ENCODE measurements around the gene CPD. TPM values are rescaled to one million over a fixed set of nuclear protein-coding genes. Genes with fewer than 3 reads are reported as not detected.

Gene CPD
- total RNA-seq, 1 donor from 2014 or later: 124 TPM

DNA sequence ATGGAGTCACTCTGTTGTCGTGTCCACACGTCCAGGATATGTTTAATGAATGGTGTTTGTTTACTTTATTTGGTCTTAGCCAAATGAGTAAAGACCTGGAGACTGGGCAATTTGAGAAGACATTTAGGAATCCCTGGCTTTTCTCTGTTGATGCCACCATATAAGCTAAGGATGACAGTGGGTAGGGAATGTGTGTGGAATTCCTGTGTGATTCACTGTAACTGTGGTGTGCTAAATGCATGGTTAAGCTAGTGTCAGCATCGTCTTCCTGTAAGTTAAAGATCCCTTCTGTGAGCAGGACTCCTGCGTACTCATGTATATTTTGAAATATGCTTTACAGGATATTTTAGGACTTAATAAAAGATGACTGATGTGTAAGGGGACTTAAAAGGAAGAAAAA lies 124.8 kb downstream of the CPD start:
- no peaks in the 10 kb centered on the region for H3K9me3 Mint-ChIP-seq (ENCODE audit: low read depth)
- DNase-seq (ENCODE audit: low spot score, unreplicated experiment): no peak
- TF ChIP-seq, protein P1, sequence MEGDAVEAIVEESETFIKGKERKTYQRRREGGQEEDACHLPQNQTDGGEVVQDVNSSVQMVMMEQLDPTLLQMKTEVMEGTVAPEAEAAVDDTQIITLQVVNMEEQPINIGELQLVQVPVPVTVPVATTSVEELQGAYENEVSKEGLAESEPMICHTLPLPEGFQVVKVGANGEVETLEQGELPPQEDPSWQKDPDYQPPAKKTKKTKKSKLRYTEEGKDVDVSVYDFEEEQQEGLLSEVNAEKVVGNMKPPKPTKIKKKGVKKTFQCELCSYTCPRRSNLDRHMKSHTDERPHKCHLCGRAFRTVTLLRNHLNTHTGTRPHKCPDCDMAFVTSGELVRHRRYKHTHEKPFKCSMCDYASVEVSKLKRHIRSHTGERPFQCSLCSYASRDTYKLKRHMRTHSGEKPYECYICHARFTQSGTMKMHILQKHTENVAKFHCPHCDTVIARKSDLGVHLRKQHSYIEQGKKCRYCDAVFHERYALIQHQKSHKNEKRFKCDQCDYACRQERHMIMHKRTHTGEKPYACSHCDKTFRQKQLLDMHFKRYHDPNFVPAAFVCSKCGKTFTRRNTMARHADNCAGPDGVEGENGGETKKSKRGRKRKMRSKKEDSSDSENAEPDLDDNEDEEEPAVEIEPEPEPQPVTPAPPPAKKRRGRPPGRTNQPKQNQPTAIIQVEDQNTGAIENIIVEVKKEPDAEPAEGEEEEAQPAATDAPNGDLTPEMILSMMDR (IDR thresholded peaks at IDR 0.05; ENCODE audit: unreplicated experiment): no peak
- H3K4me1 Mint-ChIP-seq (ENCODE audit: low read depth): peaks cover 5% of the 10 kb centered on the region
- no peak overlapping the region for H3K27ac Mint-ChIP-seq
- peaks cover 35% of the 10 kb centered on the region for H3K36me3 Mint-ChIP-seq (ENCODE audit: insufficient read depth)
- no peaks in the 10 kb centered on the region for H3K27me3 Mint-ChIP-seq
- no peak overlapping the region for H3K4me3 Mint-ChIP-seq (ENCODE audit: low read depth)

DNA sequence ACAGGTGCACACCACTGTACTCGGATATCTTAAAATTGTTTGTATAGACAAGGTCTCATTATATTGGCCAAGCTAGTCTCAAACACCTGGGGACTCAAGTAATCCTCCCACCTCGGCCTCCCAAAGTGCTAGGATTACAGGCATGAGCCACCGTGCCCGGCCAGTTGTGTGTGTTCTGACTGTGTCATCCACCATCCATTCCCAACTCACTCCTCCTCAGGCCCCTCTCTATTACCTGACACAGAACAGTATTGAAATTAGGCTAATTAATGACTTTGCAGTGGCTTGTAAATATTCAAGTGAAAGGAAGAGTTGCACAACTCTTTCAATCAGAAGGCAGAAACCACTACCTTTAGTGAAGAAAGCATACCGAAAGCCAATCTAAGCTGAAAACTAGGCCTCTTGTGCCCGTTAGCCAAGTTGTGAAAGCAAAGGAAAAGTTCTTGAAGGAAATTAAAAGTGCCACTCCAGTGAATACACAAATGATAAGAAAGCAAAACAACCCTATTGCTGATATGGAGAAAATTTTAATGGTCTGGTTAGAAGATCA lies 127.2 kb downstream of the CPD start:
- TF ChIP-seq, protein P1 (IDR thresholded peaks at IDR 0.05; ENCODE audit: unreplicated experiment): no peak
- peak overlapping the region; percentile 60 for H3K27ac Mint-ChIP-seq
- H3K4me3 Mint-ChIP-seq (ENCODE audit: low read depth): no peak overlapping the region
- H3K9me3 Mint-ChIP-seq (ENCODE audit: low read depth): no peaks in the 10 kb centered on the region
- H3K27me3 Mint-ChIP-seq: no peaks in the 10 kb centered on the region
- peaks cover 5% of the 10 kb centered on the region for H3K4me1 Mint-ChIP-seq (ENCODE audit: low read depth)
- no peak for DNase-seq (ENCODE audit: low spot score, unreplicated experiment)
- peaks cover 23% of the 10 kb centered on the region for H3K36me3 Mint-ChIP-seq (ENCODE audit: insufficient read depth)

DNA sequence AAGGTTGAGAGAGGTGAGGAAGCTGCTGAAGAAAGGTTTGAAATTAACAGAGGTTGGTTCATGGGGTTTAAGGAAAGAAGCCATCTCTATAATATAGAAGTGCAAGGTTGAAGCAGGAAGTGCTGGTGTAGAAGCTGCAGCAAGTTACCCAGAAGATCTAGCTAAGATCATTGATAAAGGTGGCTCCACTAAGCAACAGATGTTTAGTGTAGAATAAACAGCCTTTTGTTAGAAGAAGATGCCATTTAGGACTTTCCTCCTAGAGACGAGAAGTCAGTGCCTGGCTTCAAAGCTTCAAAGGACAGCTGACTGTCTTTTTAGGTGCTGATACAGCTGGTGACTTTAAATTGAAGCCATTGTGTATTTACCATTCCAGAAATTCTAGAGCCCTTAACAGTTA lies 127.8 kb downstream of the CPD start:
- H3K4me1 Mint-ChIP-seq (ENCODE audit: low read depth): peaks cover 5% of the 10 kb centered on the region
- no peaks in the 10 kb centered on the region for H3K27me3 Mint-ChIP-seq
- H3K36me3 Mint-ChIP-seq (ENCODE audit: insufficient read depth): peaks cover 19% of the 10 kb centered on the region
- TF ChIP-seq, protein P1 (IDR thresholded peaks at IDR 0.05; ENCODE audit: unreplicated experiment): no peak
- H3K27ac Mint-ChIP-seq: no peak overlapping the region
- H3K4me3 Mint-ChIP-seq (ENCODE audit: low read depth): no peak overlapping the region
- DNase-seq (ENCODE audit: low spot score, unreplicated experiment): no peak
- H3K9me3 Mint-ChIP-seq (ENCODE audit: low read depth): no peaks in the 10 kb centered on the region

DNA sequence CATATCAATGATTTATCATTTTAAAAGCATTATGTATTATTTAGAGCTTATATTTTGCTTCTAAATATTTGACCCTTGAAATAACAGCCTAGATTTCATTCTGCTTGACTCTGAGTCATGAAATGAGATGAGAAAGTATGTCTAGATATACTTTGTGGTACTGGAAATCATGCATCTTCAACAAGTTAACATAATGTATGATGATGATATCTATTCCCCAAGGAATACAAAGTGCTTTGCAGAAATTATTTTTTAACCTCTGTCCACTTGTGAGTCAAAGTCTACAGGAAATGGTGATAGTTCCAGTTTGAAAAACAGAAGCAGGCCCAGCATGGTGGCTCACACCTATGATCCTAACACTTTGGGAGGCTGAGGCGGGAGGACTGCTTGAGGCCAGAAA lies 134.6 kb downstream of the CPD start:
- H3K4me3 Mint-ChIP-seq (ENCODE audit: low read depth): no peak overlapping the region
- TF ChIP-seq, protein P1 (IDR thresholded peaks at IDR 0.05; ENCODE audit: unreplicated experiment): no peak
- H3K9me3 Mint-ChIP-seq (ENCODE audit: low read depth): no peaks in the 10 kb centered on the region
- H3K27me3 Mint-ChIP-seq: no peaks in the 10 kb centered on the region
- no peaks in the 10 kb centered on the region for H3K4me1 Mint-ChIP-seq (ENCODE audit: low read depth)
- no peak overlapping the region for H3K27ac Mint-ChIP-seq
- no peak for DNase-seq (ENCODE audit: low spot score, unreplicated experiment)
- H3K36me3 Mint-ChIP-seq (ENCODE audit: insufficient read depth): peaks cover 5% of the 10 kb centered on the region

DNA sequence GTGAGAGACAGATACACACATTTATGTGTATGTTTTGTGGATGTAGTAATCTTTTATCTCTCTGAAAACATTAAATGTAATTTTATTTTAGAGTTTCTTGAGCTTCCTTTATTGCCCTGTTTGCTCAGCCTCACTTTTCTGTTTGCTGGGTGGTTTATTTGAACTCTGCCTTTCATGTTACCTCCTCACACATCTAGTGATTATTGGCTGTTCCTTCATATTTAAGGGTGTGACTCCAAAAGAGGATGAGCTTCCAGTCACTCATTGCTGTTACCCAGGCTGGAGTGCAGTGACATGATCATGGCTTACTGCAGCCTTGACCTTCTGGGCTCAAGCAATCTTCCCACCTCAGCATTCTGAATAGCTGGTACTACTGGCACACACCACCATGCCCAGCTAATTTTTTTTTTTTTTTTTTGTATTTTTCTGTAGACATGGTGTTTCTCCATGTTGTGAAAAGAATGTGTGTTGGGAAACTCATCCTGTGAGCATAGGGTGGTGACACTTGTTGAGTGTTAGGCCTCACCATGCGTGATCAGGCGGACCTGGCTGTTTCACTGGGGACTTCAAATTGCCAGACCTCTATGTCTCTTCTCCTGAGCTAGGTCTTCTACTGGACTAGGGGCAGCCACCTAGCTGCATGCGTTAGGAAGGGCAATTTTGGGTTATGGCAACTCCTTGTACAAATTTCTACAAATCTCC lies 136.3 kb downstream of the CPD start:
- Mint-ChIP-seq H3K4me1 (ENCODE audit: low read depth) (no peaks in the 10 kb centered on the region), H3K4me3 (ENCODE audit: low read depth) (no peak overlapping the region), H3K9me3 (ENCODE audit: low read depth) (no peaks in the 10 kb centered on the region), H3K27ac (no peak overlapping the region), H3K27me3 (no peaks in the 10 kb centered on the region), H3K36me3 (ENCODE audit: insufficient read depth) (peaks cover 8% of the 10 kb centered on the region)
- no peak for DNase-seq (ENCODE audit: low spot score, unreplicated experiment)
- TF ChIP-seq, protein P1 (IDR thresholded peaks at IDR 0.05; ENCODE audit: unreplicated experiment): no peak
